ENCODE data around the gene OR9Q1. TPM values are rescaled to one million over a fixed set of nuclear protein-coding genes. Genes with fewer than 3 reads are reported as not detected.

OR9Q1 gene
- total RNA-seq, 1 donor from 2014 or later, result not detected

DNA sequence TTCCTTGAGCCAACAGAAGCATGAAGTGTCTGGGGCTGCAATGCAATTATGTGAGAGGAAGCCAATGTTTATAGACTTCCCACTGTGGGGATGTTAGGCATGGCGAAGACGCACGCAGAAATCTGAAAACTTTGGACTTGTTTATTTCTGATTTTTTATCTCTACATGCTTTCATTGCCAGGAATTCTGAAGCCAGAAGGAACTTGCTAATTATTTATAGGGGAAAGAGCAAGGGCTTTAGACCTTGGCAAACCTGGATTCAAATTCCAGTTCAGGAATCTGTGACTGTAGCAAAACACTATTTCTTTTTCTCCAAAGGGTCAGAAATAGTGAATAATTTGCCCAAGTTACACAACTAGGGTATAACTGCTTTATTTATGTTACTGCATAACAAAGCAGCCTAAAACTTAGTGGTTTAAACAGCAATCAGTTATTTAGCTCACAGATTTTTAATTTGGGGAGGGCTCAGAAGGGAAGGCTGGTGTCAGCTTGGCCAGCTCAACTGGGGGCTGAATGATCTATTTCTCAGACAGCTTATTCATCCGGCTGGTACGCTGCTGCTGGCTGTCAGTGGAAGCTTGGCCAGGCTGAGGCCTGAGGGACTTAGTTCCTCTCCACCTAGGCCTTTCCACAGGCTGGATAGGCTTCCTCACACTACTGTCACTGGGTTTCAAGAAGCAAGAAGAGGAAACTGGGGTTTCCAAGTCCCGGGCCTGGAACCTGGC, 5.2 kb downstream of the OR9Q1 start:
- Histone ChIP-seq H3K9me3 (no peaks in the 10 kb centered on the region), H3K36me3 (no peaks in the 10 kb centered on the region), H3K27me3 (no peaks in the 10 kb centered on the region), H3K4me1 (no peaks in the 10 kb centered on the region), H3K27ac (no peak overlapping the region), H3K4me3 (no peak overlapping the region)
- no peak for DNase-seq (ENCODE audit: extremely low spot score in 2 of 2)
- TF ChIP-seq, protein P1, sequence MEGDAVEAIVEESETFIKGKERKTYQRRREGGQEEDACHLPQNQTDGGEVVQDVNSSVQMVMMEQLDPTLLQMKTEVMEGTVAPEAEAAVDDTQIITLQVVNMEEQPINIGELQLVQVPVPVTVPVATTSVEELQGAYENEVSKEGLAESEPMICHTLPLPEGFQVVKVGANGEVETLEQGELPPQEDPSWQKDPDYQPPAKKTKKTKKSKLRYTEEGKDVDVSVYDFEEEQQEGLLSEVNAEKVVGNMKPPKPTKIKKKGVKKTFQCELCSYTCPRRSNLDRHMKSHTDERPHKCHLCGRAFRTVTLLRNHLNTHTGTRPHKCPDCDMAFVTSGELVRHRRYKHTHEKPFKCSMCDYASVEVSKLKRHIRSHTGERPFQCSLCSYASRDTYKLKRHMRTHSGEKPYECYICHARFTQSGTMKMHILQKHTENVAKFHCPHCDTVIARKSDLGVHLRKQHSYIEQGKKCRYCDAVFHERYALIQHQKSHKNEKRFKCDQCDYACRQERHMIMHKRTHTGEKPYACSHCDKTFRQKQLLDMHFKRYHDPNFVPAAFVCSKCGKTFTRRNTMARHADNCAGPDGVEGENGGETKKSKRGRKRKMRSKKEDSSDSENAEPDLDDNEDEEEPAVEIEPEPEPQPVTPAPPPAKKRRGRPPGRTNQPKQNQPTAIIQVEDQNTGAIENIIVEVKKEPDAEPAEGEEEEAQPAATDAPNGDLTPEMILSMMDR (IDR thresholded peaks at IDR 0.05), result no peak
- TF ChIP-seq POLR2A (IDR thresholded peaks at IDR 0.05), result no peak
- no peak for TF ChIP-seq POLR2AphosphoS5 (IDR thresholded peaks at IDR 0.05; ENCODE audit: insufficient read depth in 1 of 2, low read depth in 1 of 2)
- intact Hi-C loops (cut with DNase I), result no loop called here

DNA sequence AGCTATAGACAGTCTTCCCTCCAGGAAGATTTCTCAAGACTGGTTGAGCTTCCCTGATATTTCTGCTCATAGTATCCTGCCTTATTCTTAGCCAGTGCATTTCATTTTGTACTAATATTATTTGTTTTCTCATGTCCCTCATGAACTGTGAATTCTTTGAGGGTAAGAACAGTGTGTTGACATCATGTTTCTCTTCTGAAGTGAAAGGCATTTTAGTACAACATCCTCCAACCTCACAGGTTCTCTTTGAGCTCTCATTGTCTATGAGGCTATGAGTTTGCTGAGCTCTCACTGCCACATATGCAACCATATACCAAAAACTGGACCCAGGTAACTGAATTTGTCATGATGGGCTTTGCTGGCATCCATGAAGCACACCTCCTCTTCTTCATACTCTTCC, 7.0 kb downstream of the OR9Q1 start, which contains the start of gene OR6Q1:
OR6Q1 (plus strand) TSS at position 301 of the 400 bp plus-strand sequence; CDS start at position 301, 0 bp downstream.
- H3K27ac ChIP-seq, result no peak within 1 kb of the TSS
- no peaks in the 10 kb centered on the region for H3K4me1 ChIP-seq
- TF ChIP-seq POLR2AphosphoS5 (IDR thresholded peaks at IDR 0.05; ENCODE audit: insufficient read depth in 1 of 2, low read depth in 1 of 2) (no peak), POLR2A (IDR thresholded peaks at IDR 0.05) (no peak)
- TF ChIP-seq, protein P1 (IDR thresholded peaks at IDR 0.05), result no peak
- H3K4me3 ChIP-seq, result no peak within 1 kb of the TSS
- H3K27me3 ChIP-seq, result no peaks in the 10 kb centered on the region
- no peaks in the 10 kb centered on the region for H3K36me3 ChIP-seq
- H3K9me3 ChIP-seq, result no peaks in the 10 kb centered on the region
- DNase-seq (ENCODE audit: extremely low spot score in 2 of 2), result no peak
- intact Hi-C loops (cut with DNase I), result no loop called here

DNA sequence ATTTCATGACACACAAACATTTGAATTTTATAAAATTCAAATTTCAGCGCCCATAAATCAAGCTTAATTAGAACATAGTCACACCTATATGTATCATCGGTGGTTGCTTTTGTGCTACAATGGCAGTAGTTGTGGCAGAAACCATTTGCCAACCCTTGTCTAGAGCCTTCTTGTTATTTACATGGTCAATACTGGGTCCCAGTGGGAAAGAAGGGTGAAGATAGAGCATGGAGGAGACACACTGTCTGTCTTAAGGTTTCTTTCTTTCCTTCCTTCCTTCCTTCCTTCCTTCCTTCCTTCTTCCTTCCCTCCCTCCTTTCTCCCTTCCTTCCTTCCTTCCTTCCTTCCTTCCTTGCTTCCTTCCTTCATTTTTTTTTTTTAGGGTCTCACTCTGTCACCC, 10.8 kb downstream of the OR9Q1 start:
- no peak overlapping the region for H3K27ac ChIP-seq
- DNase-seq (ENCODE audit: extremely low spot score in 2 of 2), result no peak
- H3K9me3 ChIP-seq, result no peaks in the 10 kb centered on the region
- no peak overlapping the region for H3K4me3 ChIP-seq
- no peaks in the 10 kb centered on the region for H3K36me3 ChIP-seq
- intact Hi-C loops (cut with DNase I), result no loop called here
- H3K27me3 ChIP-seq, result no peaks in the 10 kb centered on the region
- TF ChIP-seq, protein P1 (IDR thresholded peaks at IDR 0.05), result no peak
- no peak for TF ChIP-seq POLR2A (IDR thresholded peaks at IDR 0.05)
- TF ChIP-seq POLR2AphosphoS5 (IDR thresholded peaks at IDR 0.05; ENCODE audit: insufficient read depth in 1 of 2, low read depth in 1 of 2), result no peak
- no peaks in the 10 kb centered on the region for H3K4me1 ChIP-seq

DNA sequence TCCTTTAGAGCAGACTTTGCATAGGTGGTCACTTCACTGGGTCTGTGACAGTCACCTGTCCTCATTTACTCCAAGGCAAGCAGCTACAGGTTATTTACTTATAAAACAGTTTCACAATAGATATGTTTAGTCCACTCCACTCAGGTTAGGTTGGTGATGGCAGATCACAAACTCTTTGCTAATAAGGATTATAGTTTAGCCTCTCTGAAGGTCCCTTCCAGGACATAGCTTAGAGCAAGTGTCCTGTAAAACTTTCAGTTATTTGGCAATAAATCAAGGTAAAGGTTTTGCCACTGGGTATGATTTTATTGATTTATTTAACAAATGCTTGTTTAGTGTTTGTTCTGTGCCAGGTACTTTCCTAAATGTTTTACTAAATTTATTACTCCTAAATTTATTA, 15.9 kb downstream of the OR9Q1 start:
- intact Hi-C loops (cut with DNase I), result no loop called here
- no peak overlapping the region for H3K27ac ChIP-seq
- H3K27me3 ChIP-seq, result no peaks in the 10 kb centered on the region
- no peak for TF ChIP-seq POLR2A (IDR thresholded peaks at IDR 0.05)
- TF ChIP-seq, protein P1 (IDR thresholded peaks at IDR 0.05), result no peak
- TF ChIP-seq POLR2AphosphoS5 (IDR thresholded peaks at IDR 0.05; ENCODE audit: insufficient read depth in 1 of 2, low read depth in 1 of 2), result no peak
- H3K4me1 ChIP-seq, result no peaks in the 10 kb centered on the region
- DNase-seq (ENCODE audit: extremely low spot score in 2 of 2), result no peak
- H3K4me3 ChIP-seq, result no peak overlapping the region
- no peaks in the 10 kb centered on the region for H3K36me3 ChIP-seq
- no peaks in the 10 kb centered on the region for H3K9me3 ChIP-seq

DNA sequence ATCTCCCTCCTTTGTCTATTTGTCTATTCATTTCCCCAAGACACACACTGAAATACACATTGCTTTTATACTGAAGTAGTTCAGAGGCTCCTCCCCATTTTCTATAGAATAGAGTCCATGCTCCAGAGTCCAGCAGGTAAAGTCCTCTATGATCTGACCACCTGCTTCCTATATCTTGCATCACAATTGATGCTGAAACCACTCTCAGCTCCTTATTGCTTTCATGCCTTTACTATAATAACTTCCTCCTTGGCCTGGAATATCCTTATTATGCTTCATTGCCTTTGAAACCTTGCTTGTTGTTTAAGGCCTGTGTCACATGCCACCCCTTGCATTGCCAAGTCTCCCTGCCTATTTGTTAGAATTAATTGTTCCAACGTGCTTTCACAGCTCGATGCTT, 19.7 kb downstream of the OR9Q1 start:
- Histone ChIP-seq H3K27me3 (no peaks in the 10 kb centered on the region), H3K9me3 (no peaks in the 10 kb centered on the region), H3K4me3 (no peak overlapping the region), H3K36me3 (no peaks in the 10 kb centered on the region), H3K27ac (no peak overlapping the region), H3K4me1 (no peaks in the 10 kb centered on the region)
- TF ChIP-seq POLR2AphosphoS5 (IDR thresholded peaks at IDR 0.05; ENCODE audit: insufficient read depth in 1 of 2, low read depth in 1 of 2) (no peak), POLR2A (IDR thresholded peaks at IDR 0.05) (no peak)
- TF ChIP-seq, protein P1 (IDR thresholded peaks at IDR 0.05), result no peak
- intact Hi-C loops (cut with DNase I), result no loop called here
- no peak for DNase-seq (ENCODE audit: extremely low spot score in 2 of 2)

Data from vagina (tissue), 2 donors.